Stimulated activated CD4-positive, alpha-beta T cell treated with anti-CD3 and anti-CD28 coated beads, TNF-alpha, amount 100 ng/mL, for 48 hours (primary cell): ENCODE measurements around the gene CYBRD1.
A peak's percentile ranks its signal among the peaks of the same experiment; 100 is the strongest.
"Not testable (repeated sequence)": the region's sequence is repeated elsewhere in the genome, so short reads cannot be mapped to it uniquely, and the experiment has no call there.

ENCODE experiments used
- DNase-seq, 3 donors: peaks; one replicate each; pipeline ENCODE4 v3.0.0-alpha.2; 2020; ENCODE audit warnings: low read depth in 3 of 3

CYBRD1 gene, protein sequence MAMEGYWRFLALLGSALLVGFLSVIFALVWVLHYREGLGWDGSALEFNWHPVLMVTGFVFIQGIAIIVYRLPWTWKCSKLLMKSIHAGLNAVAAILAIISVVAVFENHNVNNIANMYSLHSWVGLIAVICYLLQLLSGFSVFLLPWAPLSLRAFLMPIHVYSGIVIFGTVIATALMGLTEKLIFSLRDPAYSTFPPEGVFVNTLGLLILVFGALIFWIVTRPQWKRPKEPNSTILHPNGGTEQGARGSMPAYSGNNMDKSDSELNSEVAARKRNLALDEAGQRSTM

DNA sequence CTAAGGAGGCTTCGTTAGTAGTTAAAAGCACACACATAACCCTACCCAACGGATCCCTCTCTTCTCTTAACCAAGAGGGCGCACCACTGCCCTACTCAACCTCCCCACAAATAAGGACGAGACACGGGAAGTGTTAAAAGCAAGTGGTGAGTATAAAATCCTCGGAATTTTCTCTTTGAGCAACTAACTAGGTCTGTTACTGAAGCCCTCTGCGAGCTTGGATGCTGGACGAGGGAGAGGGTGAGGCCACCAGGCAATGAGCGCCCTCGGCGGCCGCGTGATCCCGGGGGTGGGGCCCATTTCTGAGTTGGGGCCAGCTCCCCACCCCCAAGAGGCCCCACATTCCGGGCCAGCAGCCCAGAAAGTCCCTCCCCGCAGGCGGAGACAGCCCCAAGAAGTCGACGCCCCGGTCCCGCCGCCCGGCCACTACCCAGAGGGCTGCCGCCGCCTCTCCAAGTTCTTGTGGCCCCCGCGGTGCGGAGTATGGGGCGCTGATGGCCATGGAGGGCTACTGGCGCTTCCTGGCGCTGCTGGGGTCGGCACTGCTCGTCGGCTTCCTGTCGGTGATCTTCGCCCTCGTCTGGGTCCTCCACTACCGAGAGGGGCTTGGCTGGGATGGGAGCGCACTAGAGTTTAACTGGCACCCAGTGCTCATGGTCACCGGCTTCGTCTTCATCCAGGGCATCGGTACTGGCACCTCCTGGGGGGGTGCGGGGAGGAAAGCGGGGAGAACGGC, at the start of gene CYBRD1:
Gene CYBRD1 (plus strand): TSS at position 423 of the 736 bp plus-strand sequence. CDS start 72 bp downstream, at position 495.
- peak in 1 of 3 donors; percentile 13 for DNase-seq

DNA sequence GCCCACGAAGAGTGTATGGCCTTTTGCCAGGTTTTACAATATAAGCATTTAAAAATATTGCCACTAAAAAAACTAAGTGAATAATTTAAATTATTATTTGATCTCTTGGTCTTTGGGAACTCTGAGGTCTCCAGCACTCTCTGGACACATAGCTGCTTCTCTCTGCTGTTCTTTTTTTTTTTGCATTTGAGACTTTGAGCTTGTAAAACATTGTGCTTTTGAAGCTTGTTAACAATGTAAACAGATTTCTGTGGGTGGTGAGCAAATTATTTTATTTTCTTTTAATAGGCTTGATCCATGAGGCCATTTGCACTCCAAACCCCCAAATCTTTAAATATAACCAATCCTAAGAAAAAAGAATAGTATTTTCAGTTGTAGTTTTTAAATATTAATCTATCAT, 46.3 kb upstream of the CYBRD1 start:
- DNase-seq = no peak

DNA sequence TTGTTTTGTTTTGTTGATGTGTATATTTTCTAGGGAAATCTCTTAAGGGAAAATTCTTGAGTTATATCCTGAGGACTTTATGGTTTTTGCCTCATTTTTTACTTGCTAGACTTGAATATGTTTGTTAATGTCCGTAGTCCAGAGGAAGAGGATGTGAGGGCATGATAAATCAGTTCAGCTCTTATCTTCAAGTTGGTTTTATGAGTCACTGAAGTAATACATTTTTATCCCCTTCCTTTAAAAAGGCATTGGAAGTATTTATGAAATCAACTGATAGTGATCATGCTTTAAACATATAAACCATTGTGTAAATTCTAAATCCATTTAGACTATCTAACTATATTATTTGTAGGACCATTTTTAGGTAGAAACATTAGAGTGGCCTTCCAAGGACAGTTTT, 43.9 kb upstream of the CYBRD1 start:
- DNase-seq = no peak

DNA sequence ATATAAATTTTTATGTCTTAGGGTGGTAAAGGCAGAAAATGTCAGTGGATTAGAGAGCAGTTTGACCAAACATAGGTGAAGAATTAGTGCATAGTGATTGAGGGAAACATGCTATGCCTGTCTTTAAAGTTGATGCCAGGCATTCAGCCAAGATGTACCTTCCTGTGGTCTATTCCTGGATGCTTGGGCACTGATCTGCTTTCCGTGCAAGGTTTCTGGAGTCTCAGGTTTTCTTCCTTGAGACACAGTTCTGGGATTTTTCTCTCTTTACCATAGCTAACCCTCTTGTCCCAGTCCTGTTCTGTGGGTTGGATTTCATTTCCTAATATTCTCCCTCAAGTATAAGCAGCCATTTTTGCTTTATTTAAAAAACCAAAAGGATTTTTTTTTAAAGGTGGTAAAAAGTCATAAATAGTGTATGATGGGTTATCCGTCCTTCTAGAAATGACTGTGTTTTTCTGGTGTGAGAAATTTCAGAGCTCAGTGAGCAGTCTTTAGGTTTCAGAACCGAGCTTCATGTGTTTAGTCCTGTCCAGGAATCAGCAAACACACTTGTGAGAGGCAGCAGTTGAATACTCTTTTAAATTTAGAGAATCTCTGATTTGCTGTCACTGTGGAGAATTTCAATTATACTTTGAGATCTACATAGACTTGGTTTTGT, 43.0 kb upstream of the CYBRD1 start:
- no peak for DNase-seq

DNA sequence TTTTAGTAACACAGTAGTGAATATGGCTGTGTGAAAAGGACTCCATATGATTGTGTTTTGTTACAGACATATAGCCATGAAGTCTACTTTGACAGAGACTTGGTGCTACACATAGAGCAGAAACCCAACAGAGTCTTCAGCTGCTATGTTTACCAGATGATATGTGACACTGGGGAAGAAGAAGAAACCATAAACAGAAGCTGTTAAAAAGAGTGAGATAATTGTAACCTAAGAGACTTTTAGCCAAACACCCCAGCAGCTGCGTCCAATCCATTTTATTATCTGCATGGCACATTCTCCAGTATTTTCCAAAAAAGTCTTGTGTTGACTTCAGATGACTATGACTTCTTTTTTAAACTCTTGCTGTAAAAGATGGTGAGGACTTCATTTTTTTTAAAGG, 41.4 kb upstream of the CYBRD1 start:
- no peak for DNase-seq

DNA sequence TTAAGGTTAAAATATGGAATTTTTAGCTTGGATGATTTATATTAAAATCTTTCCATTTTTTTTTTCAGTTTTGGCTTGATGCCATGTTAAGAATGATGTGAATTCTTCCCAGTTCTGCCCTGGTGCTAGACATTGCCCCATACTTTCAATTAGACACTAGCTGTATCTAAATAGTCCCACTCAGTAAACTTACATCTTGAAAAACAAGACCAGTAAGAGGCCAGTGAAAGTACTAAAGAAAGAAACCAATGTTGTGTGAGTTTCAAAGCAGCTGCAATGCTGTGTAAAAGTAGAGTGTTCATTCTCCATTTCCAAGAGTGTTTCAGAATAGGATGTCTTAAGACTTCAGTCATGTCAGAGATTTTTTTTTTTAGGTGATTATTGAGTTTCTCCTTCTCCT, 40.0 kb upstream of the CYBRD1 start:
- no peak for DNase-seq

DNA sequence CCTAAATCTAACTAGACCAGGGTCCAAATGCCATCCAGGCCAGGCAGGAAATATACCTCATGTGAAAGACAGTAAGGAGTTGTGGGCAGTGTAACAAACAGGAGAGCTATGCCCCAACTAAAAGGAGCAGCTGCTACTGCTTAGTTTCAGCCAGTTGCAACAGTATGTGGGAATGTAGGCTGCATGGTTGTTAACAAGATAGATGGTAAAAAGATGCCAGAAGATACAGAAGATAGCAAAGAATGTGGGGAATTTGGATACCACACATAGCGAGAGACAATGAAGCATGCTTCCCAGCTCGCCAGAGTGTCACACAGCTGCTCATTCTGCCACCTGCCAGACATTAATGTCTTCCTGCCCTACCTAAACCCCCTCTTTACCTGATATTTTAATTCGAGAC, 39.4 kb upstream of the CYBRD1 start:
- DNase-seq = no peak

DNA sequence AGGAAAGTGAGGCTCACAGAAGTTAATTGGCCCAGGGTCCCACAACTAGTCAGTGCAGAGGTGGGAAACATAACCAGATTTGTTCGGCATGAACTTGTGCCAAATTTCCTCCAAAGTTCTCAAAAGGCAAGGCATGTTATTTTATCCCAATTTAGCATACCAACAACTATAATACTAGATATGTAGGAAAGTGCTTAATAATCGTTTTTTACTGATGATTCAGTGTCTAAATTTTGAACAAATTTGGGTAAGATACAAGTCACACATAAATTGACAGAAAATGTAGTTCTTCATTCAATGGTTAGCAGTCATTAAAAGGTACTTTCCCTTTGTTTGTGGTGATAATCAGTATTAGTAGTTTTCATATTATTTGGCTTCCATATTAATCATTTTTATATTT, 38.5 kb upstream of the CYBRD1 start:
- no peak for DNase-seq

DNA sequence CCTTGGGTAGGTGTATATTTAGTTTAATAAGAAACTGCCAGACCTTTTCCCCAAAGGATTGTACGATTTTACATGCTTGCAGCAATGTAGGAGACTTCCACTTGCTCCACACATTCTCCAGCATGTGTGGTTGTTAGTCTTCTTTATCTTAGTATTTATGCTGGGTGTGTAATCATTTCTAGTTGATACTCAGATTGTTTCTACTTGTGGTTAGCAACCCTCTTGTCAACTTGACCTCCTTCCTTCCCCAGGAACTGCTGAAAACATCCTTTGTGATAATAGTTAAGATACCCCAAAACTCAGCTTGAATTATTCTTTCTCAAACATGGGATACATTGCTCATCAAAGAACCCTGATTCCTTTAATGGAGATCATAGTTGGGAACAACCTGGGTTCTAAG, 37.2 kb upstream of the CYBRD1 start:
- no peak for DNase-seq

DNA sequence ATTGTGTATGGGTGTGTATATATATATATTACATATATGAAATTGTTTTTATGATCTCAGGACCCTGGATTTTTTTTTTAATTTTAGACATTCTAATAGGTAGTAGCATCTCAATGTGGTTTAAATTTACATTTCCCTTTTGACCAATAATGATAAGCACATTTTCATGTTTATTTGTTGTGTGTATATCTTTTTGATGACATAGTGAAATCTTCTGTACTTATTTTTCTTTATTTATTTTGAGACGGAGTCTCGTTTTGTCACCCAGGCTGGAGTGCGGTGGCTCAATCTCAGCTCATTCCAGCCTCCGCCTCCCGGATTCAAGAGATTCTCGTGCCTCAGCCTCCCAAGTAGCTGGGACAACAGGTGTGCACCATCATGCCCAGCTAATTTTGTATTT, 35.1 kb upstream of the CYBRD1 start:
- no peak for DNase-seq

DNA sequence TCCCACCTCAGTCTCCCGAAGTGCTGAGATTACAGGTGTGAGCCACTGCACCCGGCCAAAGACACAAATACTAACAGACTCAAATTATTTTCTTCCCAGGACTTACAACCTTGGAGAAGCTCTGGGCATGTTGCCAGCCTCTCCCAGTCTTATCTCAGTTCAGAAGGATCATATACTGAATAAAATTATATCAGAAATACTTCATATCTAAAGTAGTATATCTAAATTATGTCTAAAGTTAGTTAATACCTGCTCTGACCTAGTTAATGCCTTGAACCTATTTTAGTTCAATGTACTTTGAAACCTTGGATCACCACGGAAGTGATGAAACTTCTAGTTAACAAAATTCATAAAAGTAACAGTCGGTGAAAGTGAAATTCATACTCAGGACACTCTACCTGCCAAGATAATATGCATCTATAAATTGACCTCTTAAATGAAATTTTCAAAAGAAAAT, 34.4 kb upstream of the CYBRD1 start:
- no peak for DNase-seq

DNA sequence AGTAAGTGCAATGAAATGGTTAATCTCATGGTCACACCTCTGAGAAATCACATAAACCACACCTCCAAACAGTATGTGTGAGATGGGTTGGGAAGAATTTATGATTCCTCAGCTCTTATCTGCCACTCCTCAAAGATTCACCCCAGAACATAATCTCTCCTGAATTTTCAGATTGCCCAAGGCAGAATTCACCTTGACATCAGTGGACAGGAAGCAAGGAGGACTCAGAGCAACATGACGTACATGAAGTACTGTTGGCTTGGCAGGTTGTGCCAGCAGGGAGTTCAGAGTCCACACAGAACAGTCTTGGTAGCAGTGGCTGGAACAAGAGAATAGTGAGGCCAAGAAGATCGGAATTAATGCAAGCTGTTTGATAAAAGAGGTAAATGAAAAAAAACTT, 31.7 kb upstream of the CYBRD1 start:
- DNase-seq = no peak

DNA sequence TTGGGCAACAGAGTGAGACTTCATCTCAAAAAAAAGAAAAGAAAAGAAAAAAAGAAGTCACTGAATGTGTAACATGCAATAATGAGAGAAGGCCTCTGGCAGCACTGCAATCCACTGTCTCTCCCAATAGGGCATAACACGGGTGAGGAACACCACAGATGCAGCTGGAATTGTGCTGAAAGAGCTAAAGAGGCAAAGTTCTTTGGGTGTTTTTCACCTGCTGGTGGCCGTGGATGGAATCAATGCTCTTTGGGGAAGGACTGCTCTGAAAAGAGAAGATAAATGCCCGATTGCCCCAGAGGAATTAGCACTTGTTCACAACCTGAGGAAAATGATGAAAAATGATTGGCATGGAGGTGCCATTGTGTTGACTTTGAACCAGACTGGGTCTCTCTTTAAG, 31.0 kb upstream of the CYBRD1 start:
- no peak for DNase-seq

DNA sequence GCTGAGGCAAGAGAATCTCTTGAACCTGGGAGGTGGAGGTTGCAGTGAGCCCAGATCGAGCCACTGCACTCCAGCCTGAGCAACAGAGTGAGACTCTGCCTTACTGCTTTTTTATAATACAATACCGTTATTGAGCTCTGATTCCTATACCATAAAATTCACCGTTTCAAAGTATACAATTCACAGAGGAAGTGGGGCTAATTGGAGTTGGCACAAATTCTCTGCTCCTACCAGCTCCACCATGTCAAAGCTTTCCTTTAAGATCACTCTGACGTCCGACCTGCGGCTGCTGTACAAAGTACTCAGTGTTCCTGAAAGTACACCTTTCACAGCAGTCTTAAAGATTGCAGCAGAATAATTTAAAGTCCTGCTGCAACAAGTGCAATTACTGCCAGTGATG, 29.6 kb upstream of the CYBRD1 start:
- no peak for DNase-seq

DNA sequence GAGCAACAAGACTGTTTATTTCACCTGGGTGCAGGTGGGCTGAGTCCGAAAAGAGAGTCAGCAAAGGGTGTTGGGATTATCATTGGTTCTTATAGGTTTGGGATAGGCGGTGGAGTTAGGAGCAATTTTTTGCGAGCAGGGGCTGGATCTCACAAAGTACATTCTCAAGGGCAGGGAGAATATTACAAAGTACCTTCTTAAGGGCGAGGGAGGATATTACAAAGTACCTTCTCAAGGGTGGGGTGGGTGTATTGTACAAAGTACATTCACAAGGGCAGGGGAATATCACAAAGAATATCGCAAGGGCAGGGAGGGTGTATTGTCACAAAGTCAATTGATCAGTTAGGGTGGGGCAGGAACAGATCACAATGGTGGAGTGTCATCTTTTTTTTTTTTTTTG, 24.6 kb upstream of the CYBRD1 start:
- DNase-seq = not testable (repeated sequence)

DNA sequence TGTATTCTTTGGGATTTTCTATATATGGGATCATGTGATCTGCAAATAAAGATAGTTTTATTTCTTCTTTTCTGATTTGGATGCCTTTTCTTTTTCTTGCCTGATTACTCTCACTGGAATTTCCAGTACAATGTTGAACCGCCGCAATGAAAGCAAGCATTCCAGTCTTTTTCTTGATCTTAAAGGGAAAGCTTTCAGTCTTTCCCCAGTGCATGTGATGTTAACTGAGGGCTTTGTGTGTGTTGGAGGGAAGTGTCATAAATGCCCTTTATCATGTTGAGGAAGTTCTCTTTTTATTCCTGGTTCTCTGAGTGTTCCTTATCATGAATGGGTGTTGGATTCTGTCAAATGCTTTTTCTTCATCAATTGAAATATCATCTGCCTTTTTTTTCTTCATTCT, 16.9 kb upstream of the CYBRD1 start:
- no peak for DNase-seq

DNA sequence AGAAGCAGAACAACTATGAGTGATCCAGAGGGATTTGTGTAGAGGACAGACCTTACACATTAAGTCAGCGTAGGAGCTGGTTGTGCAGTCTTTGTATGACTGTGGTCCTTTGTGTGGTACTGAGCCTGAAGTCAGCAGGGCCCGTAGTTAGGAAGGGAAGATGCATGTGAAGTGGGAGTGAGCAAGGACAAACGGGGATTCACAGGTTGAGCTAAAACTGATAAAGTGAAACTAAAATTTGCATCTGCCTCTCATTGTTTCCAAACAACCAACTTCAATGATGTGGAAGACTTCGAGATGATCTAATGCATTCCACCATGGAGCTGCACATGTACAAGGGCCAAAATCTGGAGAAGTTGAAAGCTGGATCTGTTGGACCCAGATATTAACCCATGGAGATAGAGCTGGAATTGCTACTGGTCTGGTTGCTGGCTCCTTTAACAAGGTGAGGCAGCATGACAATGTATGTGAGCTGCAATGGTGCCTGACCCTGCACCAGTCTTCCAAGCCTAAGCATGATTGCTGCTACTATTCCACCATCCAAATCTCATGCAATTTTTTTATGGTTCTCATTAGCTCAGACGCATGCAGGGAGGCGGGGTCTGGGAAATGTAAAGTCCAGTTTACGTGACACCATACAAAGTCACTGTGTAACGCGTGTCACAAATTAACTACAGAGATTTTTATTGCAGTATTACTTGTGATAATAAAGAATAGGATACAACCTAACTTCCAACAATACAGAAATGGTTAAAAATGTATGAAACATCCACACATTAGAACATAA, 12.1 kb upstream of the CYBRD1 start:
- DNase-seq = no peak

DNA sequence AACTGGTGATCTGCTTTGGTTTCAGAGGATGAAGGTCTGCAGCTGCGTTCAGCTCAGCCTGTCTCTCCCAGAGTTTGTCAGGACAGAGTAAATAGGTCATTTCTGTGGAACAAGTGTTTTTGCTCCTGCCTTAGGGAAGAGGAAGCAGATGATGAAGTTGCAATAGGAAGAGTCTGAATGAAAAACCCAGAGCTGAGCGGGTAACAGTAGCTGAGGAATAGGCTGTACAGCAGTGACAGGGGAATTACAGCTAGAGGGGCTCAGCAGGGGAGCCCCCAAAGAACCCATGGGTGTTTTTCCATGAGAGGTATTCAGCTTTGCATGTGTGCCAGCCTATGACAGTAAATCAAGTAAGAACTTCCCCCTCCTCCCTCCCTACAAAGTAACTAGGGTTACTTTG, 10.3 kb upstream of the CYBRD1 start:
- no peak for DNase-seq

DNA sequence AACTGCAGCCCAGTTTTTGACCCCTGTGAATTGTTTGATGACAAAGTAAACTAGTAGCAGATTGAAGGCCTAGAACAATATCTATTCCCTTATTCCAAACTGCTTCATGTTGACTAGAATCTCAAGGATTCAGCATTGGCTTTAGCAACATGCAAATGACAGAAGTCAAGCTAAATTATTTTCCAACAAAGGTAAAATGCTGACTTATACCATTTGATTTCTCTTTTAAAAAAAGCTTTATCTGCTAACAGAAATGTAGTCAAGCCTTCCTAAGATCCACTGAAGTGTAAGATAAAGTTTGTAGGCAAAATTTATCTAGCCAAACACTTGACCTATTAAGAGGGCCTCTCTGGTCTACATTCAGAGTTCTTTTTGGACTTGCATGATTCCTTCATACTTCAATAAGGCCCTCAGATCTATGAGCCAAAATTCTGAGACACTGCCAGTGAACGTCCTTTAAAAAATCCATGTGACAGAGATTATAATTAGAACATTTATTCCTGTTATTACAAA, 9.5 kb upstream of the CYBRD1 start:
- DNase-seq = no peak

DNA sequence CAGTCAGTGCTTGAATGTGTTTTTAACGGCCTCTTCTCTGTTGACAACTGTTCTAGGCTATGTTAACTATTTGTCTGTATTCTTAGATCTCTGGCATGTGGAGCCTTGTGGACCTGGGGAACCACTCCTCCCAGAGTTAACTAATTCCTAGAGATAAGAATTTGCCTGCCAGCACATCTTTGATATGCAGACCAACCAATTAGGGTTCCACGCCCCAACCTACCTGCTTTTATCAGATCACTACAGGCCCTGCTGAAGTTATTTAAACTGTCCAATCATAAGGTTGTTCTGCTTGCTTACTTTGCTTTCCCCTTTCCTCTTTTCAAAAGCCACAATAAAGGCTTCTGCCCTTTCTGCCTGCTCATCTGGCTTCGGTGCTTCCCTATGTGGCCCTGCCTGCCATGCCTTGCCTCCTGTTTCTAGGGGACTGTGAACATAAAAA, 8.5 kb upstream of the CYBRD1 start:
- DNase-seq = no peak

DNA sequence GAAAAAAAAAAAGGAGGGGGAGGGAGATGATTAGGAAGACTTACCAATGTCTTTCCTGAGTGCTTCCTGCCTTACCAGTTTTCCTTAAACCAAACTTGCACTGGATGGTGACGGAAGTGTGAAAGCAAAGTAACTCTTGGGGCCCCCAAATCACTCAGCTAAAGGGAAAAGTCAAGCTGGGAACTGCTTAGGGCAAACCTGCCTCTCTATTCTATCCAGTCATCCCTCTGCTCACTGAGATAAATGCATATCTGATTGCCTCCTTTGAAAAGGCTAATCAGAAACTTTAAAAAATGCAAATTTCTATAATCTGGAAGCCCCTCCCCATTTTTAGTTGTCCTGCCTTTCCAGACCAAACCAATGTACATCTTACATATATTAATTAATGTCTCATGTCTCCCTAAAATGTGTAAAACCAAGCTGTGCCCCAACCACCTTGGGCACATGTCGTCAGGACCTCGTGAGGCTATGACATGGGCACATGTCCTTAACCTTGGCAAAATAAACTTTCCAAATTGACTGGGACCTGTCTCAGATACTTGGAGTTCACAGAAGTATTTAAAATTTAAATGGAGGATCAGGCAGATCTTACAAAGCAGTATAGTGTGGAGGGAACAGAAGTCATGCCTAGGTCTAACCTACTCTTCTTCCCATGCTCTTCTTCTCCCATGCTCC, 7.2 kb upstream of the CYBRD1 start:
- DNase-seq = no peak
